Measurements from ENCODE around the gene MTIF3. TPM values are rescaled to one million over a fixed set of nuclear protein-coding genes. Genes with fewer than 3 reads are reported as not detected.

The MTIF3 gene
- total RNA-seq, 1 experiment from 2014 or later: 41.8 TPM

GRCh38 chr13:27465611-27466010 is 15.2 kb upstream of the MTIF3 start:
- H3K4me1 ChIP-seq: peaks cover 7% of the 10 kb centered on the region; the same call in 1 of the 2 replicates
- no peak overlapping the region for H3K4me3 Mint-ChIP-seq (ENCODE audit: unreplicated experiment)
- no peaks in the 10 kb centered on the region for H3K9me3 ChIP-seq
- no peaks in the 10 kb centered on the region for H3K27me3 ChIP-seq (replicated peaks; ENCODE audit: control insufficient read depth, insufficient read depth, low read length)
- no peaks in the 10 kb centered on the region for H3K36me3 Mint-ChIP-seq (ENCODE audit: insufficient read depth, unreplicated experiment)
- ChIA-PET CTCF (interaction anchor here (0.6 kb wide), 1 partner anchor 11 kb away, joined by 10 read pairs; no protein-coding TSS in a partner anchor), POLR2A (no interaction called here)
- no TSS peak for BruUV-seq (replicated peaks)
- no peak for DNase-seq
- H3K4me1 Mint-ChIP-seq (ENCODE audit: low read depth, unreplicated experiment): peaks cover 4% of the 10 kb centered on the region
- no peak overlapping the region for H3K4me3 ChIP-seq (ENCODE audit: low read depth, low read length)
- intact Hi-C loops (cut with micrococcal nuclease; ENCODE audit: unreplicated experiment): no loop called here
- H3K36me3 ChIP-seq (ENCODE audit: control insufficient read depth, insufficient read depth, low read length): no peaks in the 10 kb centered on the region
- H3K9me3 Mint-ChIP-seq (ENCODE audit: unreplicated experiment): no peaks in the 10 kb centered on the region
- H3K27me3 Mint-ChIP-seq (ENCODE audit: insufficient read depth, unreplicated experiment): no peaks in the 10 kb centered on the region
- no peak overlapping the region for H3K27ac Mint-ChIP-seq (ENCODE audit: unreplicated experiment)
- TF ChIP-seq, protein P1, sequence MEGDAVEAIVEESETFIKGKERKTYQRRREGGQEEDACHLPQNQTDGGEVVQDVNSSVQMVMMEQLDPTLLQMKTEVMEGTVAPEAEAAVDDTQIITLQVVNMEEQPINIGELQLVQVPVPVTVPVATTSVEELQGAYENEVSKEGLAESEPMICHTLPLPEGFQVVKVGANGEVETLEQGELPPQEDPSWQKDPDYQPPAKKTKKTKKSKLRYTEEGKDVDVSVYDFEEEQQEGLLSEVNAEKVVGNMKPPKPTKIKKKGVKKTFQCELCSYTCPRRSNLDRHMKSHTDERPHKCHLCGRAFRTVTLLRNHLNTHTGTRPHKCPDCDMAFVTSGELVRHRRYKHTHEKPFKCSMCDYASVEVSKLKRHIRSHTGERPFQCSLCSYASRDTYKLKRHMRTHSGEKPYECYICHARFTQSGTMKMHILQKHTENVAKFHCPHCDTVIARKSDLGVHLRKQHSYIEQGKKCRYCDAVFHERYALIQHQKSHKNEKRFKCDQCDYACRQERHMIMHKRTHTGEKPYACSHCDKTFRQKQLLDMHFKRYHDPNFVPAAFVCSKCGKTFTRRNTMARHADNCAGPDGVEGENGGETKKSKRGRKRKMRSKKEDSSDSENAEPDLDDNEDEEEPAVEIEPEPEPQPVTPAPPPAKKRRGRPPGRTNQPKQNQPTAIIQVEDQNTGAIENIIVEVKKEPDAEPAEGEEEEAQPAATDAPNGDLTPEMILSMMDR (IDR thresholded peaks at IDR 0.05; ENCODE audit: insufficient read depth in 1 of 2, low read depth in 1 of 2, low read length in 1 of 2, severe bottlenecking in 1 of 2, unreplicated experiment in 1 of 2): no peak

DNA sequence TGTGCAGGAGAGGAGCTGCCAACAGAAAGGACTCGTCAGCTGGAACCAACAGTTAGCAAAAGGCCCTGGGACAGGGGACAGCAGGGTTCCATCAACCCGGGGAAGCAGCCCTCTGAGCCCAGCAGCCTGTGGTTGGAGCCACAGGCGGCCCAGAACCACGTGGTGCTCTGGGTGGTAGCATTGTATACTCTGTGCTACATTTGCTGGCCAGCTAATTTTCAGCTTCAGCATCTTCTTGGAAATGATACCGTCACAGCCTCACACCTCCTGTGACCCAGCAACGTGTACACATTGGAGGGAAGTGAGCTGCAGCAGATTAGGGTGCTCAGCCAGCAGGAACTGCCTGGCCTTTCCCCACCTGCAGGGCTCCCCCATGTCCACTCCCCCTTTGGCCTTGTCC is 13.1 kb upstream of the MTIF3 start:
- intact Hi-C loops (cut with micrococcal nuclease; ENCODE audit: unreplicated experiment): no loop called here
- Histone ChIP-seq H3K4me3 (ENCODE audit: low read depth, low read length) (no peak overlapping the region), H3K27me3 (replicated peaks; ENCODE audit: control insufficient read depth, insufficient read depth, low read length) (no peaks in the 10 kb centered on the region), H3K4me1 (no peaks in the 10 kb centered on the region), H3K9me3 (no peaks in the 10 kb centered on the region), H3K36me3 (ENCODE audit: control insufficient read depth, insufficient read depth, low read length) (no peaks in the 10 kb centered on the region)
- H3K27ac Mint-ChIP-seq (ENCODE audit: unreplicated experiment): no peak overlapping the region
- H3K4me3 Mint-ChIP-seq (ENCODE audit: unreplicated experiment): no peak overlapping the region
- no peaks in the 10 kb centered on the region for H3K27me3 Mint-ChIP-seq (ENCODE audit: insufficient read depth, unreplicated experiment)
- ChIA-PET CTCF (interaction anchor here (0.6 to 0.8 kb wide), 2 partner anchors 11 to 345 kb away, joined by 3 read pairs; no protein-coding TSS in a partner anchor), POLR2A (no interaction called here)
- no peaks in the 10 kb centered on the region for H3K9me3 Mint-ChIP-seq (ENCODE audit: unreplicated experiment)
- no peak for DNase-seq
- no TSS peak for BruUV-seq (replicated peaks)
- H3K36me3 Mint-ChIP-seq (ENCODE audit: insufficient read depth, unreplicated experiment): no peaks in the 10 kb centered on the region
- TF ChIP-seq, protein P1 (IDR thresholded peaks at IDR 0.05; ENCODE audit: insufficient read depth in 1 of 2, low read depth in 1 of 2, low read length in 1 of 2, severe bottlenecking in 1 of 2, unreplicated experiment in 1 of 2): no peak
- no peaks in the 10 kb centered on the region for H3K4me1 Mint-ChIP-seq (ENCODE audit: low read depth, unreplicated experiment)

DNA sequence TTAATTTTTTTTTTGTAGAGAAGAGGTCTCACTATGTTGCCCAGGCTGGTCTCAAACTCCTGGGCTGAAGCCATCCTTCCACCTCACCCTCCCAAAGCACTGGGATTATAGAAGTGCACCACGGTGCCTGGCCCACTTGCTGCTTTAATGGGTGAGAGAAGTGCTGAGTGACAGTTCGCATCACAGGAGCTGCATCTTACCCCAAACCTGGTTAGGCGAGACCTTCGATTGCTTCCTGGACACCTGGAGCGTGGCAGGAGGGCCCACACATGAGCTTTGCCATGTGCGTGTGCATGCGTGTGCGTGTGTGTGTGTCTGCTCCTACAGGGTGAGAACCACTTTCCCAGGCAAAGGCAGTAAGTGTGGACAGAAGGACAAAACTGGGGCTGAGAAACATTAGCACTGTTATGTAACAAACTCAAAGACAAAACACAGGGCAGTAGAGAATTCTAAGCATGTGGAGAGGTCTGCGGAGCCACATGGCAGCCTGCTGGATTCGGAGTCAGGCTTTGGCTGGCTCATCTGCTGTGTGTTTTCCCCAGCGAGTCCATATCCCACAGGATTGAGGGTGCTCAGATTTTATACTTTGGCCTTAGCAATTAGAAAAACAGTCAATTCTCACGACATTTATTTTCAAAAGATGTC is 11.7 kb upstream of the MTIF3 start:
- no peaks in the 10 kb centered on the region for H3K9me3 ChIP-seq
- BruUV-seq (replicated peaks): no TSS peak
- no peak for DNase-seq
- no peak overlapping the region for H3K4me3 Mint-ChIP-seq (ENCODE audit: unreplicated experiment)
- intact Hi-C loops (cut with micrococcal nuclease; ENCODE audit: unreplicated experiment): no loop called here
- H3K27me3 ChIP-seq (replicated peaks; ENCODE audit: control insufficient read depth, insufficient read depth, low read length): no peaks in the 10 kb centered on the region
- no peaks in the 10 kb centered on the region for H3K4me1 Mint-ChIP-seq (ENCODE audit: low read depth, unreplicated experiment)
- TF ChIP-seq, protein P1 (IDR thresholded peaks at IDR 0.05; ENCODE audit: insufficient read depth in 1 of 2, low read depth in 1 of 2, low read length in 1 of 2, severe bottlenecking in 1 of 2, unreplicated experiment in 1 of 2): no peak
- no peaks in the 10 kb centered on the region for H3K27me3 Mint-ChIP-seq (ENCODE audit: insufficient read depth, unreplicated experiment)
- no peaks in the 10 kb centered on the region for H3K9me3 Mint-ChIP-seq (ENCODE audit: unreplicated experiment)
- no peaks in the 10 kb centered on the region for H3K36me3 Mint-ChIP-seq (ENCODE audit: insufficient read depth, unreplicated experiment)
- no peak overlapping the region for H3K4me3 ChIP-seq (ENCODE audit: low read depth, low read length)
- no peaks in the 10 kb centered on the region for H3K4me1 ChIP-seq
- H3K36me3 ChIP-seq (ENCODE audit: control insufficient read depth, insufficient read depth, low read length): no peaks in the 10 kb centered on the region
- ChIA-PET CTCF (interaction anchor here (0.6 kb wide), 2 partner anchors 8 to 58 kb away, joined by 3 to 4 read pairs; no protein-coding TSS in a partner anchor), POLR2A (no interaction called here)
- no peak overlapping the region for H3K27ac Mint-ChIP-seq (ENCODE audit: unreplicated experiment)

Data from Caco-2 (cell line).